H1 (cell line): ENCODE measurements around the gene HACD3. TPM values are rescaled to one million over a fixed set of nuclear protein-coding genes. Genes with fewer than 3 reads are reported as not detected.
A peak's percentile ranks its signal among the peaks of the same experiment; 100 is the strongest.

Experiments used
- CTCF ChIA-PET: fragments of 300-600 bp; sonication (Branson Sonifier 250); formaldehyde crosslinking; loops from one replicate; lab custom pipeline; 2021; ENCODE audit not compliant: partially characterized antibody; lab: Charles Lee
- POLR2A ChIA-PET: fragments of 300-600 bp; sonication (Branson Sonifier 250); formaldehyde crosslinking; loops from one replicate; lab custom pipeline; 2021; ENCODE audit warnings: inconsistent platforms; ENCODE audit not compliant: partially characterized antibody; lab: Charles Lee
- DNase-seq, 2 experiments: peaks; one replicate each; pipeline versions ENCODE4 v3.0.0 to v3.0.0-alpha.2; 2010 to 2022; ENCODE audit warnings: low spot score in 2 of 2, low read depth in 1 of 2, mixed read lengths in 1 of 2
- FAIRE-seq: peaks from 2 replicates; lab custom pipeline; 2011; peaks lifted over from hg19 to GRCh38; lab: Jason Lieb, UNC
- H2AFZ ChIP-seq: 2 replicates; pipeline ENCODE4 v1.8.1; 2012; ENCODE audit warnings: low read length, inconsistent platforms
- H2AK5ac ChIP-seq: 2 replicates; pipeline ENCODE4 v1.6.1; 2013; ENCODE audit warnings: low read depth, low read length
- H2BK120ac ChIP-seq: replicated peaks from 2 replicates; pipeline ENCODE3; 2013; ENCODE audit warnings: low read depth, low read length, inconsistent platforms
- H2BK12ac ChIP-seq: 2 replicates; pipeline ENCODE4 v1.6.1; 2013; ENCODE audit warnings: low read depth, low read length
- H2BK15ac ChIP-seq: 2 replicates; pipeline ENCODE4 v1.6.1; 2013; ENCODE audit warnings: low read length
- H2BK20ac ChIP-seq: 2 replicates; pipeline ENCODE4 v1.6.1; 2013; ENCODE audit warnings: low read length
- H2BK5ac ChIP-seq: 2 replicates; pipeline ENCODE4 v1.6.1; 2013; ENCODE audit warnings: low read depth, low read length
- H3K14ac ChIP-seq: 2 replicates; pipeline ENCODE4 v1.6.1; 2013; ENCODE audit warnings: inconsistent platforms; ENCODE audit not compliant: insufficient read length
- H3K18ac ChIP-seq: 2 replicates; pipeline ENCODE4 v1.6.1; 2013; ENCODE audit warnings: low read length; ENCODE audit errors: extremely low read depth
- H3K23ac ChIP-seq: 2 replicates; pipeline ENCODE4 v1.6.1; 2013; ENCODE audit warnings: inconsistent platforms; ENCODE audit not compliant: insufficient read length
- H3K23me2 ChIP-seq: 2 replicates; pipeline ENCODE4 v1.6.1; 2013; ENCODE audit warnings: low read depth, low read length
- H3K27ac ChIP-seq: 2 replicates; pipeline ENCODE4 v1.6.1; 2011; ENCODE audit warnings: low read depth, low read length, inconsistent platforms
- H3K27me3 ChIP-seq, 4 experiments: replicated peaks in 1 of 4; 1 replicate in 1 of 4; 2 replicates in 3 of 4; pipeline versions ENCODE4 v1.6.1 to v1.8.1; 2011 to 2013; ENCODE audit warnings: low read length in 3 of 4, mild to moderate bottlenecking in 3 of 4, inconsistent platforms in 2 of 4, mixed read lengths in 2 of 4, moderate library complexity in 1 of 4; ENCODE audit not compliant: control insufficient read depth in 3 of 4, insufficient read depth in 3 of 4; ENCODE audit errors: extremely low read depth in 1 of 4
- H3K36me3 ChIP-seq, 4 experiments: 2 replicates each; pipeline versions ENCODE4 v1.6.1 to v1.8.1; 2011 to 2013; ENCODE audit warnings: mild to moderate bottlenecking in 4 of 4, low read length in 3 of 4, moderate library complexity in 2 of 4, control low read depth in 1 of 4, inconsistent platforms in 1 of 4; ENCODE audit not compliant: insufficient read depth in 4 of 4, control insufficient read depth in 2 of 4
- H3K4ac ChIP-seq: replicated peaks from 2 replicates; pipeline ENCODE3; 2013; ENCODE audit warnings: low read length, low read depth, mixed read lengths, inconsistent platforms; ENCODE audit not compliant: insufficient read length
- H3K4me1 ChIP-seq, 4 experiments: replicated peaks in 1 of 4; 1 replicate in 1 of 4; 2 replicates in 3 of 4; pipeline versions ENCODE4 v1.6.1 to v1.8.1; 2011 to 2013; ENCODE audit warnings: low read length in 3 of 4, inconsistent platforms in 2 of 4, mixed read lengths in 1 of 4; ENCODE audit not compliant: insufficient read depth in 4 of 4, control insufficient read depth in 3 of 4
- H3K4me2 ChIP-seq, 2 experiments: 2 replicates each; pipeline versions ENCODE4 v1.6.1 to v1.8.1; 2011 to 2013; ENCODE audit warnings: low read depth in 2 of 2, low read length in 2 of 2, control low read depth in 1 of 2, inconsistent platforms in 1 of 2, mild to moderate bottlenecking in 1 of 2; ENCODE audit not compliant: insufficient read depth in 1 of 2
- H3K4me3 ChIP-seq, 4 experiments: fragments of 200-600, 300-600 bp in 1 of 4; sonication (generic), shearing (Covaris generic), sonication (Bioruptor Twin) in 1 of 4; 2 replicates each; pipeline versions ENCODE4 v1.5.1 to v1.8.1; 2011 to 2016; ENCODE audit warnings: low read length in 4 of 4, low read depth in 3 of 4, control low read depth in 2 of 4, inconsistent platforms in 2 of 4, mild to moderate bottlenecking in 2 of 4, mixed read lengths in 1 of 4, moderate library complexity in 1 of 4; ENCODE audit not compliant: insufficient read depth in 2 of 4; ENCODE audit errors: extremely low read depth in 1 of 4
- H3K56ac ChIP-seq: replicated peaks from 2 replicates; pipeline ENCODE3; 2013; ENCODE audit warnings: low read depth, mild to moderate bottlenecking, mixed read lengths, low read length, inconsistent platforms; ENCODE audit not compliant: insufficient read length
- H3K79me1 ChIP-seq: 2 replicates; pipeline ENCODE4 v1.6.1; 2013; ENCODE audit warnings: low read depth, low read length, control low read depth
- H3K79me2 ChIP-seq, 2 experiments: 2 replicates each; pipeline versions ENCODE4 v1.6.1 to v1.8.1; 2012 to 2013; ENCODE audit warnings: low read length in 2 of 2, mild to moderate bottlenecking in 2 of 2, inconsistent platforms in 1 of 2; ENCODE audit not compliant: insufficient read depth in 2 of 2, control insufficient read depth in 1 of 2
- H3K9ac ChIP-seq, 4 experiments: replicated peaks in 1 of 4; 1 replicate in 1 of 4; 2 replicates in 3 of 4; pipeline versions ENCODE4 v1.6.1 to v1.8.1; 2011 to 2013; ENCODE audit warnings: low read depth in 3 of 4, low read length in 3 of 4, control low read depth in 2 of 4, mild to moderate bottlenecking in 2 of 4, moderate library complexity in 2 of 4, inconsistent platforms in 1 of 4; ENCODE audit errors: extremely low read depth in 1 of 4
- H3K9me3 ChIP-seq, 2 experiments: 2 replicates each; pipeline versions ENCODE4 v1.6.1 to v1.8.1; 2012 to 2013; ENCODE audit warnings: mild to moderate bottlenecking in 2 of 2, moderate library complexity in 2 of 2, control low read depth in 1 of 2, inconsistent platforms in 1 of 2, low read depth in 1 of 2, low read length in 1 of 2, mixed read lengths in 1 of 2; ENCODE audit not compliant: insufficient read depth in 2 of 2
- H4K20me1 ChIP-seq, 2 experiments: replicated peaks in 1 of 2; 2 replicates each; pipeline versions ENCODE3 to v1.8.1; 2011 to 2013; ENCODE audit warnings: inconsistent platforms in 2 of 2, low read length in 2 of 2, mild to moderate bottlenecking in 1 of 2; ENCODE audit not compliant: insufficient read depth in 2 of 2, control insufficient read depth in 1 of 2
- H4K5ac ChIP-seq: 2 replicates; pipeline ENCODE4 v1.6.1; 2013; ENCODE audit warnings: low read length, low read depth, mixed read lengths, inconsistent platforms; ENCODE audit not compliant: insufficient read length
- H4K8ac ChIP-seq: 2 replicates; pipeline ENCODE4 v1.8.0; 2013; ENCODE audit warnings: mild to moderate bottlenecking, moderate library complexity, low read length, inconsistent platforms; ENCODE audit not compliant: insufficient read depth; ENCODE audit errors: extremely low read depth
- H4K91ac ChIP-seq: replicated peaks from 2 replicates; pipeline ENCODE3; 2013; ENCODE audit warnings: low read length, mixed read lengths, inconsistent platforms; ENCODE audit not compliant: insufficient read length
- CBX5 ChIP-seq: fragments of 300-800, 300-1000 bp; sonication (generic); IDR thresholded peaks from 2 replicates; pipeline ENCODE4 v1.7.1; 2016; ENCODE audit warnings: antibody characterized with exemption, low read length, low read depth
- POLR2A ChIP-seq, 2 experiments: IDR thresholded peaks; 1 replicate in 1 of 2; 2 replicates in 1 of 2; pipeline ENCODE4 v1.6.1; 2011; ENCODE audit warnings: low read depth in 2 of 2, low read length in 2 of 2, mild to moderate bottlenecking in 2 of 2; ENCODE audit errors: control extremely low read depth in 1 of 2
- ZNF274 ChIP-seq: IDR thresholded peaks from 2 replicates; pipeline ENCODE4 v1.7.0; 2012; ENCODE audit warnings: low read length, borderline replicate concordance; ENCODE audit errors: extremely low read depth
- WGBS, 2 experiments: shearing (Covaris generic) in 1 of 2; methylation state at CpG; one replicate each; pipeline versions ENCODE4 v1.1.6 to v1.1.7; 2013 to 2015; ENCODE audit warnings: low lambda C conversion rate in 2 of 2, mixed read lengths in 2 of 2, inconsistent platforms in 1 of 2, low coverage in 1 of 2, missing lambda C conversion rate in 1 of 2; ENCODE audit not compliant: insufficient replicate concordance in 2 of 2, insufficient coverage in 1 of 2, insufficient read length in 1 of 2; ENCODE audit errors: extremely low coverage in 1 of 2, missing lambda C conversion rate in 1 of 2; 5-methylcytosine and 5-hydroxymethylcytosine counted together
- polyA plus RNA-seq, 7 experiments: library from polyadenylated mRNA; depleted of rRNA in 3 of 7; stranded (reverse) in 5 of 7; unstranded in 2 of 7; fragments of >200 nt in 5 of 7; fragments of 200-250 nt in 2 of 7; gene quantifications; 1 replicate in 5 of 7; 2 replicates in 1 of 7; 4 replicates in 1 of 7; pipeline versions ENCODE4 v1.2.1 to v1.2.3, GENCODE V29; 2011 to 2013; ENCODE audit warnings: missing spikeins in 2 of 7, mixed read lengths in 2 of 7
- total RNA-seq: library from RNA; stranded (reverse); fragmentation: NEBNext Ultra II Directional; extraction: Animal tissue kit (Norgen Biotek cat#: 25700); gene quantifications from 2 replicates; pipeline ENCODE4 v1.2.1, GENCODE V29; 2021

Gene HACD3
- total and polyA plus RNA-seq, 2 of the 8 experiments (the other 6 are each of a cell fraction or from before 2014, with no cell fraction given) = 78.8 to 120 TPM

DNA sequence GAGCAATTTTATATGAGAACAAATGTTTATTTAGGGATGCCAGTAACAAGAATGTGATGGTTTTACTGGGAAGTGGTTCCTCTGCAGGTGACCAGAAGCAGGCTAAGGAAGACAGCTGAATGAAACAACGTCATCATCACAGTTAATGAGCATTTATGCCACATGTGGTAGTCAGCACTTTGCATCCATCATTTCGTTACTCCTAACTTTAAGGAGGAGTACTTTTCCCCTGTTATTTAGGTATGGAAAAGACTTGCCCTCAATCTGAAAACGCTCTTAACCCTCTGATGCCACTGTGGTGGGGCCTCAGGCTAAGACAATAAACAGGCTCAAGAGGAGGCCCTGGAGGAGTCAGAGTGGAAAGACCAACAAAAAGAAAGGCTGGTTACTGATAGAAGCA lies 49.5 kb downstream of the HACD3 start:
- Histone ChIP-seq H2AK5ac (no peak overlapping the region), H3K27ac (no peak overlapping the region; the same call in 1 of the 2 replicates), H3K23me2 (no peaks in the 10 kb centered on the region), H3K23ac (no peak overlapping the region), H3K4me1 (no peaks in the 10 kb centered on the region), H3K27me3 (no peaks in the 10 kb centered on the region), H3K79me1 (no peaks in the 10 kb centered on the region), H3K4me2 (no peak overlapping the region), H3K9ac (no peak overlapping the region), H2BK15ac (no peak overlapping the region), H4K20me1 (peaks cover 0 to 4% of the 10 kb centered on the region in 2 experiments), H4K91ac (no peak overlapping the region), H3K79me2 (no peaks in the 10 kb centered on the region), H3K9me3 (no peaks in the 10 kb centered on the region), H3K4me3 (no peak overlapping the region)
- FAIRE-seq = no peak
- peak in 1 of 2 experiments; percentile 29; a peak in 1 of 3 replicates for TF ChIP-seq POLR2A (IDR thresholded peaks at IDR 0.05; ENCODE audit: control extremely low read depth in 1 of 2, low read depth in 2 of 2, low read length in 2 of 2)
- TF ChIP-seq CBX5 = no peak
- TF ChIP-seq ZNF274 = no peak
- TF ChIP-seq, all 59 proteins: peak for 1
- no peak overlapping the region for H2BK20ac ChIP-seq
- H3K4ac ChIP-seq = no peak overlapping the region
- no peak overlapping the region for H3K18ac ChIP-seq
- ChIA-PET POLR2A (interaction anchor here (0.7 to 2.5 kb wide), 9 partner anchors 8 to 67 kb away, joined by 3 to 9 read pairs (median 4); partner anchors contain the start of genes HACD3 and INTS14), CTCF (interaction anchor here (0.6 to 2.9 kb wide), 9 partner anchors 11 to 290 kb away, joined by 3 to 13 read pairs (median 4); partner anchors contain the start of genes INTS14 and RAB11A)
- H2BK120ac ChIP-seq = no peak overlapping the region
- H3K36me3 ChIP-seq = peaks cover 4 to 52% (median 34%) of the 10 kb centered on the region in 4 experiments; a peak in 7 of 8 replicates
- no peak overlapping the region for H2BK12ac ChIP-seq
- H2BK5ac ChIP-seq = no peak overlapping the region
- no peak overlapping the region for H3K56ac ChIP-seq
- no peak overlapping the region for H2AFZ ChIP-seq
- H3K14ac ChIP-seq = no peak overlapping the region
- no peak overlapping the region for H4K5ac ChIP-seq
- 84% methylated on average over 3 of the region's 3 CpGs; no CpG with 5 or more reads in 1 of the 2 experiments for whole genome bisulfite sequencing, 2 experiments
- no peak overlapping the region for H4K8ac ChIP-seq
- DNase-seq = no peak
